WTC11 (cell line): ENCODE results near the gene VSTM2B. TPM values are rescaled to one million over a fixed set of nuclear protein-coding genes. Genes with fewer than 3 reads are reported as not detected.

Experiments
- ATAC-seq: fragments of 200-7000 bp; cut with Tn5 transposase; 2 replicates; pipeline ENCODE4 v1.10.0; 2021; ENCODE audit warnings: mild to moderate bottlenecking, moderate library complexity
- CTCF ChIA-PET: fragments of 300-600 bp; sonication (Branson Sonifier 250); formaldehyde crosslinking; loops from one replicate; lab custom pipeline; 2021; ENCODE audit warnings: antibody characterized with exemption; lab: Charles Lee
- POLR2A ChIA-PET: fragments of 350-600 bp; sonication (Branson Sonifier 250); formaldehyde crosslinking; loops from one replicate; lab custom pipeline; 2021; ENCODE audit warnings: antibody characterized with exemption; lab: Charles Lee
- DNase-seq: peaks from one replicate; pipeline ENCODE4 v3.0.0; 2021; ENCODE audit warnings: low spot score
- H3K27ac Mint-ChIP-seq: 2 replicates; pipeline ENCODE4 v1.8.0; 2021; ENCODE audit warnings: mixed read lengths
- H3K27me3 Mint-ChIP-seq: 2 replicates; pipeline ENCODE4 v1.8.0; 2021; ENCODE audit warnings: low read depth, mild to moderate bottlenecking, moderate library complexity, mixed read lengths
- H3K36me3 Mint-ChIP-seq: 2 replicates; pipeline ENCODE4 v1.8.0; 2021; ENCODE audit warnings: mixed read lengths
- H3K4me1 Mint-ChIP-seq: 2 replicates; pipeline ENCODE4 v1.8.0; 2022; ENCODE audit warnings: mixed read lengths
- H3K4me3 Mint-ChIP-seq: 2 replicates; pipeline ENCODE4 v1.8.0; 2021; ENCODE audit warnings: mild to moderate bottlenecking, moderate library complexity, mixed read lengths
- H3K9me3 Mint-ChIP-seq: 2 replicates; pipeline ENCODE4 v1.8.0; 2021; ENCODE audit warnings: mixed read lengths
- EMX1 ChIP-seq: fragments of 250-450 bp; sonication (Bioruptor Pico); IDR thresholded peaks from 2 replicates; pipeline ENCODE4 v1.8.0; 2021; ENCODE audit warnings: mild to moderate bottlenecking
- FOXP1 ChIP-seq: sonication (generic); formaldehyde crosslinking; IDR thresholded peaks from 2 replicates; pipeline ENCODE4 v1.8.0; 2022; ENCODE audit warnings: missing genetic modification reagents, mild to moderate bottlenecking, moderate library complexity, borderline replicate concordance
- MYBL2 ChIP-seq: sonication (generic); formaldehyde crosslinking; IDR thresholded peaks from 2 replicates; pipeline ENCODE4 v1.8.1; 2023; ENCODE audit warnings: mild to moderate bottlenecking, moderate library complexity, missing genetic modification reagents
- NR3C1 ChIP-seq: sonication (generic); formaldehyde crosslinking; conservative IDR thresholded peaks from 2 replicates; pipeline ENCODE4 v1.8.1; 2023; ENCODE audit warnings: low read depth, mild to moderate bottlenecking, missing genetic modification reagents
- OVOL2 ChIP-seq: fragments of 250-450 bp; sonication (Bioruptor Pico); IDR thresholded peaks from 2 replicates; pipeline ENCODE4 v1.9.0; 2021; ENCODE audit warnings: mild to moderate bottlenecking, borderline replicate concordance
- SMAD4 ChIP-seq: sonication (generic); formaldehyde crosslinking; IDR thresholded peaks from 2 replicates; pipeline ENCODE4 v1.8.0; 2022; ENCODE audit warnings: mild to moderate bottlenecking, missing genetic modification reagents
- TP53 ChIP-seq: sonication (generic); formaldehyde crosslinking; IDR thresholded peaks from 2 replicates; pipeline ENCODE4 v1.8.1; 2023; ENCODE audit warnings: mild to moderate bottlenecking, missing genetic modification reagents
- ZNF219 ChIP-seq: sonication (generic); formaldehyde crosslinking; IDR thresholded peaks from 2 replicates; pipeline ENCODE4 v1.8.0; 2023; ENCODE audit warnings: missing genetic modification reagents, mild to moderate bottlenecking, borderline replicate concordance
- total RNA-seq: library from RNA; stranded (reverse); gene quantifications from 3 replicates; pipeline ENCODE4 v1.2.3, GENCODE V29; 2021
- TF ChIP-seq, protein P1 (sequence below): sonication (generic); formaldehyde crosslinking; IDR thresholded peaks from 2 replicates; pipeline ENCODE4 v1.8.0; 2022; ENCODE audit warnings: mild to moderate bottlenecking, missing genetic modification reagents
- TF ChIP-seq, protein P2 (sequence below): sonication (generic); formaldehyde crosslinking; IDR thresholded peaks from 2 replicates; pipeline ENCODE4 v1.8.1; 2023; ENCODE audit warnings: mild to moderate bottlenecking, missing genetic modification reagents, moderate library complexity
- TF ChIP-seq, protein P3 (sequence below): sonication (generic); formaldehyde crosslinking; IDR thresholded peaks from 2 replicates; pipeline ENCODE4 v1.8.0; 2023; ENCODE audit warnings: missing genetic modification reagents, mild to moderate bottlenecking, borderline replicate concordance
- TF ChIP-seq, protein P4 (sequence below): fragments of 250-450 bp; sonication (Bioruptor Pico); IDR thresholded peaks from 2 replicates; pipeline ENCODE4 v1.9.0; 2021; ENCODE audit warnings: mild to moderate bottlenecking

Gene VSTM2B
- total RNA-seq, 1 experiment from 2014 or later: 3.2 TPM

DNA sequence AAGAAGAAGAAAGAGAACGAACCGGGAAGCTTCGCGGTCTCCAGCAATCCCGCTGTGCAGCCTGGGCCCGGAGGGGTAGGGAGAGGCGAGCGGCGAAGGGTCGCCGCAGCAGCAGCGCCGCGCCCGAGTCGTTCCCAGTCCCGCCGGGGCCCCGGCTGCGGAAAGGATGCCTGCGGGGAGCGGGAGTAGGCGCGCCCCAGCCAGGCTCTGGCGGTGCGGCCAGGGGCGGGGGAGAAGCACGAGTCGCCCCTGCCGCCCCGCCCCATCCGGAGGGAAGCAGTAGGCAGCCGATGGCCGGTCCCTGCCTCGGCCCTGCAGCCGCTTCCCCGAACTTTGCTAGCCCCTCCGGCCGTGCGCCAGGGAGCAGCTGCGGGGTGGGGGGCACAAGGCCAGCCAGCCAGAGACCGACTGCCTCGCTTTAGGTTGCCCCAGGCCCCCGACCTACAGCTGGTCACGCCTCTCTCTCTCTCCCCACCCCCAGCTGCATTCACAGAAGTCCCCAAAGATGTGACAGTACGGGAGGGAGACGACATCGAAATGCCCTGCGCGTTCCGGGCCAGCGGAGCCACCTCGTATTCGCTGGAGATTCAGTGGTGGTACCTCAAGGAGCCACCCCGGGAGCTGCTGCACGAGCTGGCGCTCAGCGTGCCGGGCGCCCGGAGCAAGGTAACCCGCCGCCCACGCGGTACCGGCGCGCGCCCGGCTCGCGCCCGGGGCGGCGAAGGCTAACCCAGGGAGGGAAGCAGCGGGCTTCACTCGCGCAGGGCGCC lies 1.1 kb downstream of the VSTM2B start:
- no peak overlapping the region for H3K27ac Mint-ChIP-seq
- H3K4me3 Mint-ChIP-seq: peak overlapping the region; percentile 69
- POLR2A ChIA-PET: interaction anchor here (0.8 kb wide), 1 partner anchor 79 kb away, joined by 3 read pairs; the partner anchor contains the start of gene POP4
- H3K36me3 Mint-ChIP-seq: no peaks in the 10 kb centered on the region
- no peaks in the 10 kb centered on the region for H3K9me3 Mint-ChIP-seq
- H3K27me3 Mint-ChIP-seq: peaks cover 81% of the 10 kb centered on the region
- CTCF ChIA-PET: interaction anchor here (0.6 to 4.9 kb wide), 7 partner anchors 10 to 263 kb away, joined by 3 to 27 read pairs (median 7); no protein-coding TSS in a partner anchor
- TF ChIP-seq, protein P1, sequence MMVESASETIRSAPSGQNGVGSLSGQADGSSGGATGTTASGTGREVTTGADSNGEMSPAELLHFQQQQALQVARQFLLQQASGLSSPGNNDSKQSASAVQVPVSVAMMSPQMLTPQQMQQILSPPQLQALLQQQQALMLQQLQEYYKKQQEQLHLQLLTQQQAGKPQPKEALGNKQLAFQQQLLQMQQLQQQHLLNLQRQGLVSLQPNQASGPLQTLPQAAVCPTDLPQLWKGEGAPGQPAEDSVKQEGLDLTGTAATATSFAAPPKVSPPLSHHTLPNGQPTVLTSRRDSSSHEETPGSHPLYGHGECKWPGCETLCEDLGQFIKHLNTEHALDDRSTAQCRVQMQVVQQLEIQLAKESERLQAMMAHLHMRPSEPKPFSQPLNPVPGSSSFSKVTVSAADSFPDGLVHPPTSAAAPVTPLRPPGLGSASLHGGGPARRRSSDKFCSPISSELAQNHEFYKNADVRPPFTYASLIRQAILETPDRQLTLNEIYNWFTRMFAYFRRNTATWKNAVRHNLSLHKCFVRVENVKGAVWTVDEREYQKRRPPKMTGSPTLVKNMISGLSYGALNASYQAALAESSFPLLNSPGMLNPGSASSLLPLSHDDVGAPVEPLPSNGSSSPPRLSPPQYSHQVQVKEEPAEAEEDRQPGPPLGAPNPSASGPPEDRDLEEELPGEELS (CRISPR knock-in tag): no peak
- TF ChIP-seq MYBL2 (CRISPR knock-in tag): no peak
- TF ChIP-seq SMAD4: no peak
- no peak for TF ChIP-seq ZNF219 (CRISPR knock-in tag)
- no peak for TF ChIP-seq NR3C1
- TF ChIP-seq, protein P2, sequence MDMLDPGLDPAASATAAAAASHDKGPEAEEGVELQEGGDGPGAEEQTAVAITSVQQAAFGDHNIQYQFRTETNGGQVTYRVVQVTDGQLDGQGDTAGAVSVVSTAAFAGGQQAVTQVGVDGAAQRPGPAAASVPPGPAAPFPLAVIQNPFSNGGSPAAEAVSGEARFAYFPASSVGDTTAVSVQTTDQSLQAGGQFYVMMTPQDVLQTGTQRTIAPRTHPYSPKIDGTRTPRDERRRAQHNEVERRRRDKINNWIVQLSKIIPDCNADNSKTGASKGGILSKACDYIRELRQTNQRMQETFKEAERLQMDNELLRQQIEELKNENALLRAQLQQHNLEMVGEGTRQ (CRISPR knock-in tag): no peak
- no peak for TF ChIP-seq TP53
- TF ChIP-seq, all 79 proteins: peak for 0
- no peak for ATAC-seq
- peak; percentile 49 for DNase-seq
- peaks cover 24% of the 10 kb centered on the region for H3K4me1 Mint-ChIP-seq

DNA sequence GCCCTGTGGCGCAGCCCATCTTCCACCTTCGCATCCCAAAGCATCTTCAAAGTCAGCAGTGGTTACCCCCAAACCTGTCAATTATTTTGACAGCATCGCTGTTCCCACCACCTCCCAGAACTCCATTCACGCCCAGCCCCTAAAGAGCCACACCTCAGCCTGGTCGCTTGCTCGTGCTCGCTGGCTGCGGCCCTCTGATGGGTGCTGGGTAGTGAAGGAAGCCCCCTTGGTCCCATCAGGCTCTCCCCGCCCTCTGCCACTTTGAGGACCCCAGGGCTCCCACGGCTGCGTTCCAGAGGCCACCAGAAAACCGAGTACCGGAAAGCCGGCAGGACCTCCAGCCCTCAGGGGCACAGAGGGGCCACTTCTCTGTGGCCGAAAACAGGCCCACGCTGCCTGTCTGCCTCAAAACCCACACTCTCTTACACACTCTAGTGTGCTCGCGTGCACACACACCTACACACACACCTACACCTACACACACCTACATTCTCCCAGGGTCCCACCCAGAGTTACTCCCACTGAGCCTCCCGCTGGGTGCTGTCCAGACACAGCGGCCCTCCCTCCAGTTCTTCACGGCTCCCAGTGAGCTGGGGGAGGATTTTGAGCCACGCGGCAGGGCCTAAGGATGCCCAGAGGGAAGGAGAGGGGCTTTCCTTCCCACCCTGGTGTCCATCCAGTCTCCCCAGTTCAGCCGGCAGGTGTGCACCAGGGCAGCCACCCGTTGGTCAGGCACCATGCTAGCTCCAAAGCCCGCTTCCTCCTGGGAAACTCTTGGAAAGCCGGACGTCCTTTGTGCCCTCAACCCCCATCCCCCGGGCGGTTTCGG lies 1.9 kb downstream of the VSTM2B start:
- CTCF ChIA-PET: interaction anchor here (0.6 to 4.9 kb wide), 45 partner anchors 8 to 406 kb away, joined by 3 to 27 read pairs (median 5); partner anchors contain the start of genes PLEKHF1 and POP4
- peaks cover 84% of the 10 kb centered on the region for H3K27me3 Mint-ChIP-seq
- H3K4me1 Mint-ChIP-seq: peaks cover 24% of the 10 kb centered on the region
- POLR2A ChIA-PET: interaction anchor here (0.8 to 2.0 kb wide), 2 partner anchors 78 to 79 kb away, joined by 3 to 8 read pairs; partner anchors contain the start of gene POP4
- no peaks in the 10 kb centered on the region for H3K36me3 Mint-ChIP-seq
- H3K9me3 Mint-ChIP-seq: no peaks in the 10 kb centered on the region
- H3K4me3 Mint-ChIP-seq: peak overlapping the region; percentile 69
- ATAC-seq (no peak), DNase-seq (no peak)
- TF ChIP-seq EMX1 (CRISPR knock-in tag): no peak
- no peak for TF ChIP-seq FOXP1 (CRISPR knock-in tag)
- TF ChIP-seq, protein P3, sequence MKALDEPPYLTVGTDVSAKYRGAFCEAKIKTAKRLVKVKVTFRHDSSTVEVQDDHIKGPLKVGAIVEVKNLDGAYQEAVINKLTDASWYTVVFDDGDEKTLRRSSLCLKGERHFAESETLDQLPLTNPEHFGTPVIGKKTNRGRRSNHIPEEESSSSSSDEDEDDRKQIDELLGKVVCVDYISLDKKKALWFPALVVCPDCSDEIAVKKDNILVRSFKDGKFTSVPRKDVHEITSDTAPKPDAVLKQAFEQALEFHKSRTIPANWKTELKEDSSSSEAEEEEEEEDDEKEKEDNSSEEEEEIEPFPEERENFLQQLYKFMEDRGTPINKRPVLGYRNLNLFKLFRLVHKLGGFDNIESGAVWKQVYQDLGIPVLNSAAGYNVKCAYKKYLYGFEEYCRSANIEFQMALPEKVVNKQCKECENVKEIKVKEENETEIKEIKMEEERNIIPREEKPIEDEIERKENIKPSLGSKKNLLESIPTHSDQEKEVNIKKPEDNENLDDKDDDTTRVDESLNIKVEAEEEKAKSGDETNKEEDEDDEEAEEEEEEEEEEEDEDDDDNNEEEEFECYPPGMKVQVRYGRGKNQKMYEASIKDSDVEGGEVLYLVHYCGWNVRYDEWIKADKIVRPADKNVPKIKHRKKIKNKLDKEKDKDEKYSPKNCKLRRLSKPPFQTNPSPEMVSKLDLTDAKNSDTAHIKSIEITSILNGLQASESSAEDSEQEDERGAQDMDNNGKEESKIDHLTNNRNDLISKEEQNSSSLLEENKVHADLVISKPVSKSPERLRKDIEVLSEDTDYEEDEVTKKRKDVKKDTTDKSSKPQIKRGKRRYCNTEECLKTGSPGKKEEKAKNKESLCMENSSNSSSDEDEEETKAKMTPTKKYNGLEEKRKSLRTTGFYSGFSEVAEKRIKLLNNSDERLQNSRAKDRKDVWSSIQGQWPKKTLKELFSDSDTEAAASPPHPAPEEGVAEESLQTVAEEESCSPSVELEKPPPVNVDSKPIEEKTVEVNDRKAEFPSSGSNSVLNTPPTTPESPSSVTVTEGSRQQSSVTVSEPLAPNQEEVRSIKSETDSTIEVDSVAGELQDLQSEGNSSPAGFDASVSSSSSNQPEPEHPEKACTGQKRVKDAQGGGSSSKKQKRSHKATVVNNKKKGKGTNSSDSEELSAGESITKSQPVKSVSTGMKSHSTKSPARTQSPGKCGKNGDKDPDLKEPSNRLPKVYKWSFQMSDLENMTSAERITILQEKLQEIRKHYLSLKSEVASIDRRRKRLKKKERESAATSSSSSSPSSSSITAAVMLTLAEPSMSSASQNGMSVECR: 0 out of 2 replicates have a peak, but pooled peaks have one; percentile 22
- no peak for TF ChIP-seq OVOL2 (CRISPR knock-in tag)
- TF ChIP-seq, protein P4, sequence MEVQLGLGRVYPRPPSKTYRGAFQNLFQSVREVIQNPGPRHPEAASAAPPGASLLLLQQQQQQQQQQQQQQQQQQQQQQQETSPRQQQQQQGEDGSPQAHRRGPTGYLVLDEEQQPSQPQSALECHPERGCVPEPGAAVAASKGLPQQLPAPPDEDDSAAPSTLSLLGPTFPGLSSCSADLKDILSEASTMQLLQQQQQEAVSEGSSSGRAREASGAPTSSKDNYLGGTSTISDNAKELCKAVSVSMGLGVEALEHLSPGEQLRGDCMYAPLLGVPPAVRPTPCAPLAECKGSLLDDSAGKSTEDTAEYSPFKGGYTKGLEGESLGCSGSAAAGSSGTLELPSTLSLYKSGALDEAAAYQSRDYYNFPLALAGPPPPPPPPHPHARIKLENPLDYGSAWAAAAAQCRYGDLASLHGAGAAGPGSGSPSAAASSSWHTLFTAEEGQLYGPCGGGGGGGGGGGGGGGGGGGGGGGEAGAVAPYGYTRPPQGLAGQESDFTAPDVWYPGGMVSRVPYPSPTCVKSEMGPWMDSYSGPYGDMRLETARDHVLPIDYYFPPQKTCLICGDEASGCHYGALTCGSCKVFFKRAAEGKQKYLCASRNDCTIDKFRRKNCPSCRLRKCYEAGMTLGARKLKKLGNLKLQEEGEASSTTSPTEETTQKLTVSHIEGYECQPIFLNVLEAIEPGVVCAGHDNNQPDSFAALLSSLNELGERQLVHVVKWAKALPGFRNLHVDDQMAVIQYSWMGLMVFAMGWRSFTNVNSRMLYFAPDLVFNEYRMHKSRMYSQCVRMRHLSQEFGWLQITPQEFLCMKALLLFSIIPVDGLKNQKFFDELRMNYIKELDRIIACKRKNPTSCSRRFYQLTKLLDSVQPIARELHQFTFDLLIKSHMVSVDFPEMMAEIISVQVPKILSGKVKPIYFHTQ (CRISPR knock-in tag): no peak
- no peak overlapping the region for H3K27ac Mint-ChIP-seq
